Astrocyte (in vitro differentiated cells and primary cell): ENCODE data around the gene DCDC2C. TPM values are rescaled to one million over a fixed set of nuclear protein-coding genes. Genes with fewer than 3 reads are reported as not detected.

Experiments used
- DNase-seq: peaks from one replicate; pipeline ENCODE4 v3.0.0-alpha.2; 2010; ENCODE audit warnings: low read depth
- FAIRE-seq: peaks from 2 replicates; lab custom pipeline; 2011; peaks lifted over from hg19 to GRCh38; lab: Jason Lieb, UNC
- H2AFZ ChIP-seq: 2 replicates; pipeline ENCODE4 v1.6.0; 2012; ENCODE audit warnings: low read depth, low read length, inconsistent platforms
- H3K27ac ChIP-seq: 2 replicates; pipeline ENCODE4 v1.5.1; 2011; ENCODE audit warnings: low read depth, low read length, inconsistent platforms
- H3K27me3 ChIP-seq: 2 replicates; pipeline ENCODE4 v1.6.0; 2011; ENCODE audit warnings: low read length, inconsistent platforms; ENCODE audit not compliant: insufficient read depth
- H3K36me3 ChIP-seq: 2 replicates; pipeline ENCODE4 v1.5.1; 2011; ENCODE audit warnings: low read length, inconsistent platforms; ENCODE audit not compliant: insufficient read depth
- H3K4me1 ChIP-seq: 2 replicates; pipeline ENCODE4 v1.5.1; 2011; ENCODE audit warnings: low read length, inconsistent platforms; ENCODE audit not compliant: insufficient read depth
- H3K4me2 ChIP-seq: 2 replicates; pipeline ENCODE4 v1.6.0; 2012; ENCODE audit warnings: low read length, inconsistent platforms
- H3K4me3 ChIP-seq: 2 replicates; pipeline ENCODE4 v1.5.1; 2011; ENCODE audit warnings: low read depth, mild to moderate bottlenecking, low read length, inconsistent platforms; ENCODE audit not compliant: insufficient read depth
- H3K79me2 ChIP-seq: 2 replicates; pipeline ENCODE4 v1.6.0; 2012; ENCODE audit warnings: mild to moderate bottlenecking, low read length, inconsistent platforms; ENCODE audit not compliant: insufficient read depth
- H3K9ac ChIP-seq: 2 replicates; pipeline ENCODE4 v1.6.0; 2012; ENCODE audit warnings: mild to moderate bottlenecking, low read length, inconsistent platforms
- H3K9me3 ChIP-seq: 2 replicates; pipeline ENCODE4 v1.5.1; 2012; ENCODE audit warnings: low read depth, mild to moderate bottlenecking, low read length, inconsistent platforms; ENCODE audit not compliant: insufficient read depth
- H4K20me1 ChIP-seq: 2 replicates; pipeline ENCODE4 v1.6.0; 2012; ENCODE audit warnings: low read length, inconsistent platforms; ENCODE audit not compliant: insufficient read depth
- H3K27ac Mint-ChIP-seq: one replicate; pipeline ENCODE4 v1.8.0; 2021; ENCODE audit warnings: mild to moderate bottlenecking, mixed read lengths; ENCODE audit not compliant: unreplicated experiment
- H3K27me3 Mint-ChIP-seq: one replicate; pipeline ENCODE4 v1.8.0; 2021; ENCODE audit warnings: low read depth, mixed read lengths; ENCODE audit not compliant: unreplicated experiment
- H3K36me3 Mint-ChIP-seq: one replicate; pipeline ENCODE4 v1.8.0; 2021; ENCODE audit warnings: low read depth, mixed read lengths; ENCODE audit not compliant: unreplicated experiment
- H3K4me1 Mint-ChIP-seq: one replicate; pipeline ENCODE4 v1.8.0; 2021; ENCODE audit warnings: low read depth, mixed read lengths; ENCODE audit not compliant: unreplicated experiment
- H3K4me3 Mint-ChIP-seq: one replicate; pipeline ENCODE4 v1.8.0; 2021; ENCODE audit warnings: mild to moderate bottlenecking, moderate library complexity, mixed read lengths; ENCODE audit not compliant: unreplicated experiment
- H3K9me3 Mint-ChIP-seq: one replicate; pipeline ENCODE4 v1.8.0; 2021; ENCODE audit warnings: mild to moderate bottlenecking, mixed read lengths; ENCODE audit not compliant: unreplicated experiment
- EZH2 ChIP-seq: IDR thresholded peaks from 2 replicates; pipeline ENCODE4 v1.6.1; 2012; ENCODE audit warnings: mild to moderate bottlenecking, low read length, inconsistent platforms; ENCODE audit not compliant: insufficient read depth
- total RNA-seq: library from RNA; stranded (reverse); gene quantifications from 2 replicates; pipeline ENCODE4 v1.2.1, GENCODE V29; 2021
- TF ChIP-seq, protein P1 (sequence below): IDR thresholded peaks from 2 replicates; pipeline ENCODE4 v1.5.1; 2011; ENCODE audit warnings: low read depth, mild to moderate bottlenecking, inconsistent platforms, low read length, moderate library complexity; ENCODE audit not compliant: insufficient read depth

The DCDC2C gene
- total RNA-seq, 1 donor from 2014 or later: not detected

DNA sequence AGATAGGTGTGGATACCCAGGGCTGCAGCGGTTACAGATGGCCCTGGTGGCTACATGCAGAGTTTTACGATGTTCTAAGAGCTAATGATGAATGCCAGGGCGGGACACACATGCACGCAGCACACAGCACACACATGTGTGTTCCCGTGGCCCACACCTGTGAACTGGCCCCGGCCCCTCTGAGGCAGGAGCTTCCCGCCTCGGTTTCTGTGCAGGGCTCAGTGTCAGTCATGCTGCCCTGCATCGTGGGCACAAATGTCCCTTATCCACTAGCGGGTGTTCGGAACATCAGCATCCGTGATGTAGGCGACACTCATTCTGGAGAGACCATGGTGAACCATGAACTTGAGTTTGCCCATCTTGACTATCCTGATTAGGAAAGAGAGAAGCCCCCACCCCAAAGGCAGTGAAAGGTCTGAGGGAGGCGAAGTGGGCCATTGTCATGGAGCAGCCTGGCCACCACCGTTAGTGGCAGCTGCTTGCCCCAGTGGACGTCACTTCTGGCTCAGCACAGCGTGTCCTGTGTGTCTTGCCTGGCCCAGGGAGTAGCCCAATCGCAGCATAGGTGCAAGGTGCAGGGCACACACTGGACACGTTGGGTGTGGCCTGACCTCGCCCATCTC is 43.8 kb downstream of the DCDC2C start:
- H3K9ac ChIP-seq: no peak overlapping the region
- Mint-ChIP-seq H3K4me3 (no peak overlapping the region), H3K9me3 (peaks cover 7% of the 10 kb centered on the region), H3K36me3 (no peaks in the 10 kb centered on the region), H3K27ac (no peak overlapping the region), H3K27me3 (peaks cover 10% of the 10 kb centered on the region), H3K4me1 (no peaks in the 10 kb centered on the region)
- no peaks in the 10 kb centered on the region for H3K9me3 ChIP-seq
- H3K4me3 ChIP-seq: no peak overlapping the region
- no peak for DNase-seq
- no peak for TF ChIP-seq EZH2
- TF ChIP-seq, protein P1, sequence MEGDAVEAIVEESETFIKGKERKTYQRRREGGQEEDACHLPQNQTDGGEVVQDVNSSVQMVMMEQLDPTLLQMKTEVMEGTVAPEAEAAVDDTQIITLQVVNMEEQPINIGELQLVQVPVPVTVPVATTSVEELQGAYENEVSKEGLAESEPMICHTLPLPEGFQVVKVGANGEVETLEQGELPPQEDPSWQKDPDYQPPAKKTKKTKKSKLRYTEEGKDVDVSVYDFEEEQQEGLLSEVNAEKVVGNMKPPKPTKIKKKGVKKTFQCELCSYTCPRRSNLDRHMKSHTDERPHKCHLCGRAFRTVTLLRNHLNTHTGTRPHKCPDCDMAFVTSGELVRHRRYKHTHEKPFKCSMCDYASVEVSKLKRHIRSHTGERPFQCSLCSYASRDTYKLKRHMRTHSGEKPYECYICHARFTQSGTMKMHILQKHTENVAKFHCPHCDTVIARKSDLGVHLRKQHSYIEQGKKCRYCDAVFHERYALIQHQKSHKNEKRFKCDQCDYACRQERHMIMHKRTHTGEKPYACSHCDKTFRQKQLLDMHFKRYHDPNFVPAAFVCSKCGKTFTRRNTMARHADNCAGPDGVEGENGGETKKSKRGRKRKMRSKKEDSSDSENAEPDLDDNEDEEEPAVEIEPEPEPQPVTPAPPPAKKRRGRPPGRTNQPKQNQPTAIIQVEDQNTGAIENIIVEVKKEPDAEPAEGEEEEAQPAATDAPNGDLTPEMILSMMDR: no peak
- no peaks in the 10 kb centered on the region for H4K20me1 ChIP-seq
- no peaks in the 10 kb centered on the region for H3K27me3 ChIP-seq
- no peaks in the 10 kb centered on the region for H3K4me1 ChIP-seq
- H3K4me2 ChIP-seq: no peak overlapping the region
- no peaks in the 10 kb centered on the region for H3K36me3 ChIP-seq
- H3K27ac ChIP-seq: no peak overlapping the region
- H3K79me2 ChIP-seq: no peaks in the 10 kb centered on the region
- H2AFZ ChIP-seq: no peak overlapping the region
- FAIRE-seq: no peak

GRCh38 chr2:3747826-3748225 is 44.5 kb downstream of the DCDC2C start:
- no peak overlapping the region for H3K27ac Mint-ChIP-seq
- Histone ChIP-seq H3K9ac (no peak overlapping the region), H2AFZ (no peak overlapping the region), H3K27me3 (no peaks in the 10 kb centered on the region), H4K20me1 (no peaks in the 10 kb centered on the region), H3K4me3 (no peak overlapping the region), H3K9me3 (no peaks in the 10 kb centered on the region), H3K36me3 (no peaks in the 10 kb centered on the region), H3K79me2 (no peaks in the 10 kb centered on the region), H3K4me2 (no peak overlapping the region), H3K4me1 (no peaks in the 10 kb centered on the region), H3K27ac (no peak overlapping the region)
- peaks cover 4% of the 10 kb centered on the region for H3K9me3 Mint-ChIP-seq
- TF ChIP-seq EZH2: no peak
- TF ChIP-seq, protein P1: no peak
- H3K4me3 Mint-ChIP-seq: no peak overlapping the region
- no peaks in the 10 kb centered on the region for H3K36me3 Mint-ChIP-seq
- H3K4me1 Mint-ChIP-seq: no peaks in the 10 kb centered on the region
- DNase-seq (no peak), FAIRE-seq (no peak)
- H3K27me3 Mint-ChIP-seq: peaks cover 10% of the 10 kb centered on the region

- Mint-ChIP-seq H3K27ac (no peak overlapping the region), H3K4me3 (no peak overlapping the region), H3K27me3 (peaks cover 10% of the 10 kb centered on the region), H3K9me3 (peaks cover 3% of the 10 kb centered on the region), H3K4me1 (no peaks in the 10 kb centered on the region), H3K36me3 (no peaks in the 10 kb centered on the region)
- DNase-seq (no peak), FAIRE-seq (no peak)
- Histone ChIP-seq H3K36me3 (no peaks in the 10 kb centered on the region), H3K9ac (no peak overlapping the region), H3K9me3 (no peaks in the 10 kb centered on the region), H3K4me3 (no peak overlapping the region), H2AFZ (no peak overlapping the region), H3K4me1 (no peaks in the 10 kb centered on the region), H3K27me3 (no peaks in the 10 kb centered on the region), H3K27ac (no peak overlapping the region), H3K79me2 (no peaks in the 10 kb centered on the region), H3K4me2 (no peak overlapping the region), H4K20me1 (no peaks in the 10 kb centered on the region)
- TF ChIP-seq, protein P1: no peak
- TF ChIP-seq EZH2: no peak
Observed at GRCh38 chr2:3749201-3749600, 45.8 kb downstream of the DCDC2C start.
